Kidney epithelial cell (primary cell): ENCODE measurements around the gene ABCC3. TPM values are rescaled to one million over a fixed set of nuclear protein-coding genes. Genes with fewer than 3 reads are reported as not detected.

ENCODE experiments used
- DNase-seq: peaks from one replicate; pipeline ENCODE4 v3.0.0-alpha.2; 2010; ENCODE audit warnings: low read depth
- H3K27me3 ChIP-seq: 2 replicates; pipeline ENCODE4 v1.6.0; 2011; ENCODE audit warnings: low read length; ENCODE audit not compliant: control insufficient read depth, insufficient read depth
- H3K36me3 ChIP-seq: 2 replicates; pipeline ENCODE4 v1.5.1; 2011; ENCODE audit warnings: low read length; ENCODE audit not compliant: control insufficient read depth, insufficient read depth
- H3K4me3 ChIP-seq: 2 replicates; pipeline ENCODE4 v1.5.1; 2011; ENCODE audit warnings: low read depth, mild to moderate bottlenecking, control low read depth, low read length
- CTCF ChIP-seq: IDR thresholded peaks from 2 replicates; pipeline ENCODE4 v1.5.1; 2011; ENCODE audit warnings: mild to moderate bottlenecking, moderate library complexity, low read length, control low read depth, inconsistent platforms; ENCODE audit not compliant: insufficient read depth, poor library complexity, severe bottlenecking
- total RNA-seq: library from RNA; depleted of rRNA; stranded (reverse); fragments of >200 nt; gene quantifications from 2 replicates; pipeline ENCODE4 v1.2.3, GENCODE V29; 2015

Gene ABCC3
- total RNA-seq, 1 donor from 2014 or later: 1.3 TPM

DNA sequence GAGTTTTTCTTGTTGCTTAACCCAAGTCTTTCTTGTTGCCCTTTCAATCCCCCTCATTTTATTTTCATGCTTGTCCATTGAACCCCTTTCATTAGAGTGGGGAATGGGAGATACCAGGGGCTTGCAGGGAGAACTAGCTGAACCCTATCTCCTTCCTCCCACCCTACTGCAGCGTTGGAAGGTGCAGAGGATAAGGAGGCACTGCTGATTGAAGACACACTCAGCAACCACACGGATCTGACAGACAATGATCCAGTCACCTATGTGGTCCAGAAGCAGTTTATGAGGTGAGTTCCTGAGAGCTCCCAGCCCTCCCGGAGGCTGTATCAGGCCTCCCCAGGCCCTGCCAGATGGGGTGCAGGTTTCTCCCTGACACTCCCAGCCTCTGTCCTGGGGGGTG is 40.5 kb downstream of the ABCC3 start:
- Histone ChIP-seq H3K36me3 (no peaks in the 10 kb centered on the region), H3K4me3 (no peak overlapping the region), H3K27me3 (no peaks in the 10 kb centered on the region)
- no peak for DNase-seq
- TF ChIP-seq CTCF: no peak

DNA sequence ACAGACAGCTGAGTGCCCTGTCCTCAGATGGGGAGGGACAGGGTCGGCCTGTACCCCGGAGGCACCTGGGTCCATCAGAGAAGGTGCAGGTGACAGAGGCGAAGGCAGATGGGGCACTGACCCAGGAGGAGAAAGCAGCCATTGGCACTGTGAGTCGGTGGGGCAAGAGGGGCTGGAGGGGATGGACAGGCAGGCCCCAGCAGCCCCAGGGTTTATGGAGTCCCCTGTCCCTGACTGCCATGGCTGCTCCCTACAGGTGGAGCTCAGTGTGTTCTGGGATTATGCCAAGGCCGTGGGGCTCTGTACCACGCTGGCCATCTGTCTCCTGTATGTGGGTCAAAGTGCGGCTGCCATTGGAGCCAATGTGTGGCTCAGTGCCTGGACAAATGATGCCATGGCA is 40.9 kb downstream of the ABCC3 start:
- no peaks in the 10 kb centered on the region for H3K27me3 ChIP-seq
- TF ChIP-seq CTCF: no peak
- no peak overlapping the region for H3K4me3 ChIP-seq
- DNase-seq: no peak
- no peaks in the 10 kb centered on the region for H3K36me3 ChIP-seq

GRCh38 chr17:50676065-50676975 is 41.6 kb downstream of the ABCC3 start:
- Histone ChIP-seq H3K4me3 (no peak overlapping the region), H3K27me3 (no peaks in the 10 kb centered on the region), H3K36me3 (no peaks in the 10 kb centered on the region)
- DNase-seq: no peak
- TF ChIP-seq CTCF: no peak

- Histone ChIP-seq H3K27me3 (no peaks in the 10 kb centered on the region), H3K36me3 (no peaks in the 10 kb centered on the region), H3K4me3 (no peak overlapping the region)
- no peak for TF ChIP-seq CTCF
- DNase-seq: no peak
Measured at GRCh38 chr17:50677851-50678375, 43.2 kb downstream of the ABCC3 start.

GRCh38 chr17:50679008-50679544 is 44.4 kb downstream of the ABCC3 start:
- H3K36me3 ChIP-seq: no peaks in the 10 kb centered on the region
- no peak for TF ChIP-seq CTCF
- no peak for DNase-seq
- H3K4me3 ChIP-seq: no peak overlapping the region
- H3K27me3 ChIP-seq: no peaks in the 10 kb centered on the region
